Fibroblast of the conjunctiva (primary cell): ENCODE measurements around the gene STRBP.

Source experiments
- DNase-seq: peaks from one replicate; pipeline ENCODE4 v3.0.0-alpha.2; 2010; ENCODE audit warnings: low read depth

Gene STRBP

DNA sequence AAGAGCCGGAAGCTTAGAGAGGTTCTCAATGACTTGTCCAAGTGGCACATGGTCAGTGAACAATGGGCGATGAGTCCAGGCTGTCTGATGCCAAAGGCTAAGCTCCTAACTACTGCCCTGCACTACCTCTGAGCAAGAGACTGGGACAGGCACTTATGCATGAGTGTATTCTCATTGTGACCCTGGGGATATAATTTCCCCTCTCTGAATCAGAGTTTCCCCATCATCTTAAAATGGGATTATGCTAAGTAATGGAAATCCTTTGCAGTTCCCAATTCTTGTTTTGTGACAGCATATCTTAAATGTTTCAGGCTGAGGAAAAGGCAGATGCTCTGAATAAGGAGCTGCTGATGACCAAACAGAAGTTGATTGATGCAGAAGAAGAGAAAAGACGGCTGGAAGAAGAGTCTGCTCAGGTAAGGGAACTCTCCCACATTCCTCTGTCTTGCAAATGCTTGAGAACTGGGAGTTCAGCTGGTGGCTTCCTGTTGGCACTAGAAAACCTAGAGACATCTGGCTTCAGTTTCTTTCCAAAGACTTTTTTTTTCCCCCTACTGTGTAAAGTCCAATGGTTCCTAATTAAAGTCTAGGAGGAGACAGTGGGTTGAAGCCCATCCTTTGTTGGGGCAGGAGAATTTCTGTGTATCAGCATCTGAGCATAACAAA is 170.8 kb downstream of the STRBP start:
- no peak for DNase-seq

DNA sequence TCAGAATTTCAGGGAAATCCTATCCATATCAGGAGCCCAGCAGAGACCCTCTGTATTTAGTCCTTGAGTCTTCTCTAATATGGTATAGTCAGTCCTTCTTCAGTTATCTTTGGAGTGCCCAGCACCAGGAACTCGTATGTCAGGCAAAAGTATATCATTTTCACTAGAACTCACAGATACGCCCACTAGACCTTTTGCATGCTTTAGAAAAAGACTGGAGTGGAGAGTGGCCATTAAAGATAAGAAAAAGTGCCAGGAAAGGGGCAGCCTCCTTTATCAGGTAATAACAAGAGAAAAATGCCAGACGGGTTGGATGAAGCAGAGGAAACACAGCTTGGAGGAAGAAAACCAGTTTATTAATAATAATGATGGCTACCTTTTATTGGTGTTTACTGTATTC is 171.4 kb downstream of the STRBP start:
- DNase-seq = no peak

DNA sequence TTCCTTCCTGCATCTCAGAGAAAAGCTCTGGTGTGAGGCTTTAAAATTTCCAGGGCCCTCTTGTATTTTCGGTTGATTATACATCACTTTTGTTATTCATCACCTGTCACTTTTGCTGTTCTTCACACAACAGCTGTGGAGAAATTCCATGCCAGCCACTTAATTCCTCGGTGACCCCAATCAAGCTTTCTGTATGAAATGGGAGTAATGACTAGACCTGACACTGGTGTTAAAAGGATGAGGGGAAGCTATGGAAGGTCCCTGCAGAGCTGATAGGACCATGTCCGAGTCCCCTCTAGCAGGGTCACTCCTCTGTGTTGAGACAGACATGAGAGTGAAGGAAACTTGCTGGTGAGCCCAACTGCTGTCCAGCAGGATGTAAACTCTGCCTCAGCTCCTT is 175.2 kb downstream of the STRBP start:
- no peak for DNase-seq

DNA sequence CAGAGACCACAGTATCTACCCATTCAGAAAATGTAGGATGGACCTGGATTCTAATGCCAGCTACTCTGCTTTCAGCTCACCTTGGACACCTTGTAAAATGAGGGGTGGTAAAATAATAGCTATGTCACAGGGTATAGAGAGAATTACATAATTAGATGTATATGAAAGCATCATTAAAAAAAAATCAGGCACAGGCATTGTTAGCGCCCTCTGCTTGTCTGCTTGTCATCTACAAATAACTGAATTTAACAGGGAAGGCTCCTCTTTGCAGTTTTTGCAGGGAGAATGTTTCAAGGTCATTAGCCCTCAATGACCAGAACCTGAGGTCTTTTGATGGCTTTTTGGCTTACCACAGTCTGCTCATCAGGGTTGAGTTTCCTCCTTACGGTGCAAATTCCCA is 176.9 kb downstream of the STRBP start:
- DNase-seq = no peak

DNA sequence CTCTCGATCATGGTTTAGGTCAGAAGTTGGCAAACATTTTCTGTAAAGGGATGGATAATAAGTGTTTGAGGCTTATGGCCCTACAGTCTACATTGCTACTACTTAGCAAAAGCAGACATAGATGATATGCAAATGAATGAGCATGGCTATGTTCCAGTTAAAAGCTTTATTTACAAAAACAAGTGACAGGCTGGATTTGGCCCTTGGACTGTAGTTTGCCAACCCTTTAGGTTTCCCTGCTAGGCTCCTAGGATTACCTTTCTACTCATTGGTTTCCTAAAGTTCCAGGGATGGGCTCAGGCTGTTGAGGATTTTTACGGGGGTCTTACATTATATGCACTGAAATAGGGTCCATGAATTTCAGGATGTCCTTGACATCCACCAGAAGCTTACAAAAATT is 177.4 kb downstream of the STRBP start:
- DNase-seq = no peak

DNA sequence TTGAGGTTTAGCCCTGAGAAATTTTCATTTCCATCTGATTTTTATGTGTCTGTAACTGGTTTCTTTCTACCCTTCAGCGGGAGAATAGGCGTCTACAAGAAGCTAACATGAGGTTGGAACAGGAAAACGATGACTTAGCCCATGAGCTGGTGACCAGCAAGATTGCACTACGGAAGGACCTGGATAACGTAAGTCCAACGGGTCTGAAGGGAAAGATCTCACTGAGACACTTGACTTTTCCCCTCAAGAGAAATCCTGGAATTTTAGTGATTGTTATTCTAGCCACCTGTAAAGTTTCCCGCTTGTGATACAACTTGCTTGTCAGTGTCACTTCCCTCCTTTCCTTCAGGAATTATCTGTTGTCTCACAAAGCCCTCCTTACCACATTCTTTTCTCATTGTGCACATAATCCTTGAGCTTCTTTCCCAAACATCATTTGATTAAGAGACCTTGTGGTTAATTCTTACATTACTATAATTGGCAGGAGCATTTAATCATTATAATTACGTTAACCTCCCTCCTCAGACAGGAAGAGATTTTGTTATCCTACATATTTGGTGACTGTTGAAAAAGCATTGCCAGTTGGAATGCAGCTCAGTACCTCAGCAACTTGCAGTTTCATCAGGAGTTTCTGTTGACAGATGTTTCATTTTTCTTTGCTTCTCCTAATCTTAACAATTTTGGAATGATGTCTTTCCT is 178.0 kb downstream of the STRBP start:
- no peak for DNase-seq

DNA sequence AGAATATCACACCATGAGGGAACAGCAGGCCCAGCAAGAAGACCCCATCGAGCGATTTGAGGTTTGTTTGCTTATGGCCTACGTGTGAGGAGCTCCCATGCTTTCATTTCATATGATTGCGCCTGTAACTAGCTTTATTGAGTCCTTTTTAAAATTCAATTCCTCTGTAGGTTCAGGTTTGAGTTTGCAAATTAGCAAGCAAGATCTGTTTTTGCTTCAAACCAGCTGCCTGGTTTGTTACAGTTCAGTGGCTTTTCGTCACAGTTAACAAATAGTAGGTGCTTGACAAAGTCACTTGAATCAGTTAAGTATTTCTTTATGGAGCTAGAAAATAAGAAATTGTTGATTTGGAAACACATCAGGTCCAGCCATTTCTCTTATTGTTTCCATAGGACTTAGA is 178.6 kb downstream of the STRBP start:
- DNase-seq = no peak

DNA sequence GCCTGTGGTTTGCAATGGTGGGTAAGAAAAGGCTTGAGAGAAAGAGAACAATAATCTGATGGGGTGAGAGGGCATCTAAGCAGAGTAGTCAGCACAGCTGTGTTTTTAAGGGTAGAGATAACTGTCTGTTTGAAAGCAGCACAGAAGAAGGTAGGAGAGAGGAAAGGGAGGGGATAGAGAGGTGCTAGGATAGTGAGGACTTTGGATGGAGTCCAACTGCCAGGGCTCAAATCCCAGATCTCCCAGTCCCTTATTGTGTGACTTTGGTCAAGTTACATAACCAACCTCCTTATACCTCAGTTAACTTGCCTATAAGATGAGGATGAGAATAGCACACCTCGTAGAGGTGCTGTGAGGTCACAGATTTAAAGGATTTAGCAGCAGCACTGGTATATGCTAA is 179.3 kb downstream of the STRBP start:
- DNase-seq = no peak

DNA sequence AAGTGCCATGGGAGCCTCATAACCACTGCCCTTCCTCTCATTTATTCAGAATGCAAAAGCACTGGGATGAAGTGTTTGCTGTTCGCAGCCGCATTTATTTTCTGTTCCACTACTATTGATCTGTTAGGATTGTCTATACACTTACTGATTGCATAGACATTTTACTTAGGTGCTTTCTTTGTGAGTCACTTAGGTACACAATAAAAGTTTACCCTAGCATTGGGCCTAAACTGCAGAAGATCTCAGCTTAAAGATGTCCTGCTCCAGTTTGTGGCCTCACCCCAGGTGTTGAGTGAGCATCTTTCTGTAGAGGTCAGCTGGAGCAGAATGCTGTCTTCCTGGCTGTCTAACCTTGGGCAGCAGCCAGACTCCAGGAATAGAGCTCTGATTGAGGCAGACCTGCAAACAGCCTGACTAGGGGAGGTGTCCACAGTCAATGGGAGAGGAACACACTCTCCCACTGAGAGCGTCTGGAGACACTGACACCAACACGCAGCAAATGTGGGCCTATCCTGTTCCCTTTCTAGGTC is 181.0 kb downstream of the STRBP start:
- no peak for DNase-seq

DNA sequence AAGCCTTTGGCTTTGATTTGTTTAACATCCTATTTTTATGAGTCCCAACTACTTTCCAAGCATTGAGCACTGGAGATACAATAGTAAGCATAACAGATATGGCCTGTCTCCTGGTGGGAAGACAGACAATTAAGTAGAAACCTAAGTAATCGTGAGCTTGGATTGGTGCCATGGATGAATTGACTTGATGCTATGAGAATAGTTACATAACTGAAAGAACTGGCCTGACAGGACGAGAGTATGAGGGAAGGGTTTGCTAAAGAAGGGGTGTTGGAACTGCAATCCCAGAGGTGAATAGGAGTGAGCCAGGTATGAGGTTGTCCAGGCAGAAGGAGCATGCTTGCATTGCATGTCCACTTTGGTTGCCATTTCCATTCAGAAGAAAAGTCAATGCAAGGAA is 182.5 kb downstream of the STRBP start:
- no peak for DNase-seq

DNA sequence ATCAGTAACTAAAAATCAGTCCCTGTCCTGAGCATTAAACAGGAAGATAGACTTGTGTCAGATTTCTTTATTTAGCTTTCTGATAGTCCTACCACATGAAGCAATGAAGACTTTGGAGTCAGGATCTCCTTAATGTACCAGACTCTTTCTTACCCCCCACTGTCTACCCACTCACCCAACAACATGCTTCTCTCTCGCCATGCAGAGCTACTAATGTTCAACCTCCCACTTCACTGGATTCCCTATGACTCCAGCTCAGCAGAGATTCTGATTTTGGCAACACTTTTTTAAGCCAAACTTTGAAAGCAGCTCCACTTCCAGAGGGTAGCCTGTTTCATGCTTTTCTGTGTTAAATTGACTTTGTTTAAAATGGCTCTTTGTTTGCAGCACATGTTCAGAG is 184.1 kb downstream of the STRBP start:
- no peak for DNase-seq

DNA sequence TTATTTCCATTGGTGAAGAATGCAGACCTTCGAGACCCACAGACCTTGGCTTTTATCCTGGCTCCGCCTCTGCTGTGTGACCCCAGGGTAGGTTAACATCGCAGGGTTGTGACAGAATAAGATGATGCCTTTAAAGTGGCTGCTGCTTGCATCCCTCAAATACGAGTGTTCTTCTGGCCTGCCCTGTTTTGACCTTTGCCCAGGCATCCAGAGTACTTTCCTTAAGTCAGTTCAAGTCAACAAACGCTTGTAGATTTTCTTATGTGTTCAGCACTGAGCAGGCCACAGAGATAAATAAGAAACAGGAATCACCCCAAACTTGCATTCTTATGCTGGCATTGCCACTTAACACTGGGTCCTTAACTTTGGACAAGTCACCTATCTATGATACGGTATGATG is 184.7 kb downstream of the STRBP start:
- no peak for DNase-seq

DNA sequence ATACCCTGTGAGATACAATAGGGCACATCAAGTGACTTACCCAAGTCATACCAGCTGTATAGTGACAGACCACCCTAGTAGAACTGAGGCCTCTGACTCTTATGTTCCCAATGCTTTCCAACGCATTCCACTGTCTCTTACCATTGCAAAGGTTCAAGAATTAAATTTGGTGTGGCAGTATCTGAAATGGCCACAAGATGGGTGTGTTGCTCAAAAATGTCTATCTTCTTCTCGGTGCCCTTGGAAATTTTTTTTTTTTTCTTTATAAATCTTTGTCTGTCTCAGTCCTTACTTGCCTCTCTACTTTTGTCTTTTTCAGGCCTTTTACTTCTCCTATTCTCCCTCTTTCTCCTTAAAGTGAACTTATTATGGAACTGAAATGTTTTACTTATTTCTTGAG is 186.6 kb downstream of the STRBP start:
- peak; percentile 33 for DNase-seq

DNA sequence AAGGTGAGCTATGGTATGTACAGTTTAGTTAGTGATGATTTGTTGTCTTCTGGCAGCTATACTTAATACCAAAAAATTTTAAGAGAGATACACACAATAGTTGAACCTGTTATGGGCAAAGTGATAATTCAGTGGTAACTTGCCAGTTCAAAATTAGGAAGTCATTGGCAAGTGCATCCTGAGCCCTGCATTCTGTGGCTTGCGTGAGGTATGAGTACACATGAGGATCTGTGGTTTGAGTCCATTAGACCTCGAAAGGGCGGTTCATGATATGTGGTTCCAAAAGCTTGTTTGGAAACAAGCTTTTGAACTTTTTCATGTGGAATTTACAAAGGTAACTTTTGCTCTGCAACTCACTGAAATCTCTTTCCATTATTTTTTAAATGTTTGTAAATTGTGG is 187.9 kb downstream of the STRBP start:
- DNase-seq = no peak

DNA sequence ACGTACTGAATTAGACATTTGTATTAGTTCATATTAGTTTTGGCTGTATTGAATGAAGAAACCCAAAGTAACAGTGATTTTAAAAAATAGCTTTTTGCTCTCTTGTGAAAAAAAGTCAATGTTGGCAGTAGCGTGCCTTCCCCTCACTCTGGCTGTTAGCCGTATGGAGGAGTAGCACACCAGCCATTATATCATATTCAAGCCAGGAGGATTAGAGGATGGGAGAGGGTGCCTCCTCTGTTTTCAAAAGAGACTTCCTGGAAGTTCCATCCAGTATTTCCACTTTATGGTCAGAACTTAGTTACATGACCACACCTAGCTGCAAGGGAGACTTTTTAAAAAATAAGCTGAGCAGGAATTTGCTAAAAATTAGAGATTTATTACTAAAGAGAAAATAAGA is 193.8 kb downstream of the STRBP start:
- no peak for DNase-seq

DNA sequence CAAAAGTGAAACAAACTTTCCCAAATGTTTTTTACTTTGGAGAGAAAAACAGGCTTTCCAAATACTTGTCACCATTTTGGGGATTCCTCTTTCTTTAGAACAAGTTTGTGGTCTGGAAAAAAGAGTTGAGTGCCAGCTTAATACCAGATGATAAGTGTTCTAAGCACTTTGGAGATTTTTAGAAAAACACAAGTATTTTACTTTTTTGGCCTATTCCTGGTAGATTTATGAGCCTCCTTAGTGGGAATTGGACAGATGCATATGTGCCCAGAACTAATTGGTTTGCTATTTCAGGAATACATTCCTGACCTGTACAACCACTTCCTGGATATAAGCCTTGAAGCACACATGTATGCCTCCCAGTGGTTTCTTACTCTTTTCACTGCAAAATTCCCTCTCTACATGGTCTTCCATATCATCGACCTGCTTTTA is 194.4 kb downstream of the STRBP start:
- peak; percentile 17 for DNase-seq

DNA sequence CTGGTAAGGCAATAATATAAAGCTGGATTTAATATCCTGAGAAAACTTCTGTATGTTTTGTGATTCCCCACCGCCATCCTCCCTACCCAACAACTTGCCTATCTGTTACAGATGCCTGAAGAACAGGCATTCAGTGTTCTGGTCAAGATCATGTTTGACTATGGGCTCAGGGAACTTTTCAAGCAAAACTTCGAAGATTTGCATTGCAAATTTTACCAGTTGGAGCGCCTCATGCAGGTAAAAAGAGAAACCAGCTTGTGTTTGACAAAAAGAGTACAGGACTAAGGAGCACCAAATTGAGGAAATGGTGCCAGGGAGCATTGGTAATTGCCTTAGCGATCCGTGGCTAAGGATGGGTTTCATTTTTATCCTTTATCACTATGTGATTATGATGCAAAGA is 194.9 kb downstream of the STRBP start:
- DNase-seq = no peak

DNA sequence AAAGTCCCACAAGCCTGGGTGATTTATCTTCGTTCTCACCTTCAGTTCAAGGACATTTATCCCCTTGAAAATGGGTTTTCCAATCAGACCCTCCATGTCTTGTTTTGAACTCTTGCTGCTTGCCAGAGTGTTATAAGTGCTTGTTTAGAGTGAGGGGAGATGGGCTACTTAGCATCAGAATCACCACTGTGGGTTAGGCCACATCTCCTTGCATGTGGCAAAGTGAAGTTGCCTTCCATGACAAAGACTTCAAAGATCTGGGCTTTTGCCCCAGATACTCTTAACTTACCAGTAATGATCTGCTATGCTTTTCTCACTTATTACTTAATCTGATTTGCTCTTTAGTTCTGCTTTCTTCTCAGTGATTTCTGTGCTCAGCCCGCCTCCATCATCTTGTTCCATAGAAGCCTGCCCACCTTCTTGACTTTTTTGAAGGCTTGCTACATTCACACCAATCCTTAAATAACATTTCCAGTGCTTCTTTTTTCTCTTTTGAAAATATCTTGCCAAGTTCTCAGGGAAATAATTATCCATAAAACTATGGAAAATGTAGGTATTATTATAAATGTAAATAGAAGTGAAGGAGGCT is 195.9 kb downstream of the STRBP start:
- DNase-seq = no peak
